ENCODE data around the gene TMC1.

DNA sequence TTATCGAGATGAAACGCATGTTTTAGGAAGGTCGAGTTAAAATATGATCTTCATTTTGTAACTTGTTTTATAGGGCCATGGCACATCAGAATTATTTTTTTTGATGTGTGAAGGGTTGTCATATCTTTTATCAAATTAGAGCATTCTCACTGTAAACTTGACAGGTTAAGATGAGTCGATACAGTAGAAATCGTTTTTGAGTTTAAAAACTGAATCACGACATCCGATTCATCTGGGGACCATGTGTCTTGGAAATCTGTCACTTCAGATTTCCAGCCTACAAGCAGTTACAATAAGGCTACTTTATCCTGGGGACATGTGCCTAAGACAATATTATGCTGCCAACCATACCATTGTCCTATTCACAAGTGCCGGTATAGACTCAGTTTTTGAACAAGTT is 295.3 kb downstream of the TMC1 start:
- TF ChIP-seq, protein P1, sequence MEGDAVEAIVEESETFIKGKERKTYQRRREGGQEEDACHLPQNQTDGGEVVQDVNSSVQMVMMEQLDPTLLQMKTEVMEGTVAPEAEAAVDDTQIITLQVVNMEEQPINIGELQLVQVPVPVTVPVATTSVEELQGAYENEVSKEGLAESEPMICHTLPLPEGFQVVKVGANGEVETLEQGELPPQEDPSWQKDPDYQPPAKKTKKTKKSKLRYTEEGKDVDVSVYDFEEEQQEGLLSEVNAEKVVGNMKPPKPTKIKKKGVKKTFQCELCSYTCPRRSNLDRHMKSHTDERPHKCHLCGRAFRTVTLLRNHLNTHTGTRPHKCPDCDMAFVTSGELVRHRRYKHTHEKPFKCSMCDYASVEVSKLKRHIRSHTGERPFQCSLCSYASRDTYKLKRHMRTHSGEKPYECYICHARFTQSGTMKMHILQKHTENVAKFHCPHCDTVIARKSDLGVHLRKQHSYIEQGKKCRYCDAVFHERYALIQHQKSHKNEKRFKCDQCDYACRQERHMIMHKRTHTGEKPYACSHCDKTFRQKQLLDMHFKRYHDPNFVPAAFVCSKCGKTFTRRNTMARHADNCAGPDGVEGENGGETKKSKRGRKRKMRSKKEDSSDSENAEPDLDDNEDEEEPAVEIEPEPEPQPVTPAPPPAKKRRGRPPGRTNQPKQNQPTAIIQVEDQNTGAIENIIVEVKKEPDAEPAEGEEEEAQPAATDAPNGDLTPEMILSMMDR (IDR thresholded peaks at IDR 0.05) = no peak
- no peak for TF ChIP-seq POLR2A (IDR thresholded peaks at IDR 0.05)

Measured in ovary (tissue), 3 donors.